Gastroesophageal sphincter (tissue), 4 donors: ENCODE measurements around the gene SRRT. TPM values are rescaled to one million over a fixed set of nuclear protein-coding genes. Genes with fewer than 3 reads are reported as not detected.
"Not testable (repeated sequence)": the region's sequence is repeated elsewhere in the genome, so short reads cannot be mapped to it uniquely, and the experiment has no call there.

Source experiments
- ATAC-seq: fragments of 150-250 bp; one replicate; pipeline ENCODE4 v1.9.1; 2016; ENCODE audit warnings: mild to moderate bottlenecking, moderate library complexity
- H3K27ac ChIP-seq, 4 donors: fragments of 200-600 bp; sonication (generic) in 3 of 4; 1 replicate in 3 of 4; 2 replicates in 1 of 4; pipeline ENCODE4 v1.5.1; 2016 to 2019
- H3K27me3 ChIP-seq: fragments of 200-600 bp; sonication (generic); one replicate; pipeline ENCODE4 v1.5.1; 2019
- H3K36me3 ChIP-seq, 2 donors: fragments of 200-600 bp; sonication (generic); one replicate each; pipeline ENCODE4 v1.5.1; 2019; ENCODE audit warnings: control low read depth in 1 of 2
- H3K4me1 ChIP-seq, 3 donors: fragments of 200-600 bp; sonication (generic); 1 replicate in 2 of 3; 2 replicates in 1 of 3; pipeline ENCODE4 v1.5.1; 2016 to 2019; ENCODE audit warnings: control low read depth in 2 of 3
- H3K4me3 ChIP-seq, 2 donors: fragments of 200-600 bp; sonication (generic); one replicate each; pipeline ENCODE4 v1.5.1; 2019; ENCODE audit warnings: mild to moderate bottlenecking in 1 of 2, moderate library complexity in 1 of 2
- H3K9me3 ChIP-seq, 3 donors: fragments of 200-600 bp; sonication (generic); one replicate each; pipeline ENCODE4 v1.5.1; 2017 to 2019; ENCODE audit warnings: control low read depth in 2 of 3
- CTCF ChIP-seq, 4 experiments: fragments of 200-600 bp in 2 of 4; fragments of 450-650 bp in 2 of 4; sonication (generic) in 1 of 4; IDR thresholded peaks; one replicate each; pipeline ENCODE4 v1.5.1; 2017 to 2019; ENCODE audit warnings: antibody characterized with exemption in 4 of 4, mild to moderate bottlenecking in 2 of 4, moderate library complexity in 2 of 4
- EP300 ChIP-seq: sonication (generic); formaldehyde crosslinking; IDR thresholded peaks from one replicate; pipeline ENCODE4 v1.6.1; 2017; ENCODE audit warnings: antibody characterized with exemption, mild to moderate bottlenecking
- POLR2A ChIP-seq, 2 donors: fragments of 450-650 bp; IDR thresholded peaks; one replicate each; pipeline ENCODE4 v1.6.1; 2017; ENCODE audit warnings: antibody characterized with exemption in 2 of 2, mild to moderate bottlenecking in 2 of 2, moderate library complexity in 1 of 2
- POLR2AphosphoS5 ChIP-seq: sonication (generic); formaldehyde crosslinking; IDR thresholded peaks from one replicate; pipeline ENCODE4 v1.6.1; 2017; ENCODE audit warnings: antibody characterized with exemption
- WGBS, 2 donors: methylation state at CpG; one replicate each; pipeline ENCODE4 v1.1.5; 2018; ENCODE audit warnings: low coverage in 1 of 2; 5-methylcytosine and 5-hydroxymethylcytosine counted together
- total RNA-seq, 4 donors: library from RNA; depleted of rRNA; stranded (reverse); fragments of >200 nt; gene quantifications; one replicate each; pipeline ENCODE4 v1.1.0, GENCODE V29; 2016

Gene SRRT
- total RNA-seq, 4 donors from 2014 or later: 47.5 to 73.4 (median 57.0) TPM

- WGBS, 2 donors: 70 to 84% methylated on average over 2 to 4 of the region's 5 CpGs
- no peaks in the 10 kb centered on the region for H3K9me3 ChIP-seq
- peaks cover 0 to 7% (median 3%) of the 10 kb centered on the region in 3 donors for H3K4me1 ChIP-seq
- H3K4me3 ChIP-seq: no peak overlapping the region
- H3K27me3 ChIP-seq: peaks cover 82% of the 10 kb centered on the region
- ATAC-seq: no peak
- TF ChIP-seq CTCF (IDR thresholded peaks at IDR 0.05) (no peak), EP300 (no peak)
- H3K27ac ChIP-seq: no peak overlapping the region
- no peaks in the 10 kb centered on the region for H3K36me3 ChIP-seq
Observed at GRCh38 chr7:100901921-100902332, 27.0 kb downstream of the SRRT start.

GRCh38 chr7:100902638-100903037, 27.7 kb downstream of the SRRT start:
- ATAC-seq: no peak
- Histone ChIP-seq H3K36me3 (no peaks in the 10 kb centered on the region), H3K9me3 (no peaks in the 10 kb centered on the region), H3K4me3 (no peak overlapping the region), H3K27ac (no peak overlapping the region), H3K4me1 (no peaks in the 10 kb centered on the region), H3K27me3 (peaks cover 82% of the 10 kb centered on the region)
- 87% methylated on average over 4 of the region's 7 CpGs; no CpG with 5 or more reads in 1 of the 2 donors for WGBS, 2 donors
- TF ChIP-seq EP300: no peak
- TF ChIP-seq POLR2A (IDR thresholded peaks at IDR 0.05): no peak
- TF ChIP-seq POLR2AphosphoS5: no peak
- TF ChIP-seq CTCF (IDR thresholded peaks at IDR 0.05): no peak

GRCh38 chr7:100908512-100908911, 33.6 kb downstream of the SRRT start:
- peaks cover 39% of the 10 kb centered on the region for H3K27me3 ChIP-seq
- no peak for ATAC-seq
- H3K4me3 ChIP-seq: no peak overlapping the region
- WGBS, 2 donors: 93 to 94% methylated on average over 5 of the region's 5 CpGs
- no peaks in the 10 kb centered on the region for H3K9me3 ChIP-seq
- TF ChIP-seq POLR2A (IDR thresholded peaks at IDR 0.05) (no peak), POLR2AphosphoS5 (no peak), EP300 (no peak), CTCF (IDR thresholded peaks at IDR 0.05) (no peak)
- no peaks in the 10 kb centered on the region for H3K4me1 ChIP-seq
- no peak overlapping the region for H3K27ac ChIP-seq
- H3K36me3 ChIP-seq: no peaks in the 10 kb centered on the region

- not testable (repeated sequence) for H3K4me3 ChIP-seq, ATAC-seq, H3K27ac ChIP-seq, H3K4me1 ChIP-seq, H3K9me3 ChIP-seq, H3K36me3 ChIP-seq
- WGBS, 2 donors: 61 to 93% methylated on average over 2 to 5 of the region's 7 CpGs
- peaks cover 42% of the 10 kb centered on the region for H3K27me3 ChIP-seq
Observed at GRCh38 chr7:100910443-100910842, 35.5 kb downstream of the SRRT start.

- TF ChIP-seq POLR2AphosphoS5: no peak
- no peak for TF ChIP-seq POLR2A (IDR thresholded peaks at IDR 0.05)
- TF ChIP-seq CTCF (IDR thresholded peaks at IDR 0.05): no peak
- TF ChIP-seq EP300: no peak
- Histone ChIP-seq H3K27ac (no peak overlapping the region), H3K4me1 (peaks cover 0 to 5% (median 0%) of the 10 kb centered on the region in 3 donors), H3K9me3 (no peaks in the 10 kb centered on the region), H3K4me3 (no peak overlapping the region), H3K36me3 (no peaks in the 10 kb centered on the region), H3K27me3 (peaks cover 43% of the 10 kb centered on the region)
- ATAC-seq: no peak
- WGBS, 2 donors: 67 to 100% methylated on average over 1 to 3 of the region's 3 CpGs
Observed at GRCh38 chr7:100911484-100911883, 36.6 kb downstream of the SRRT start.
